ENCODE measurements around the gene CRPPA.

Gene CRPPA

GRCh38 chr7:16436306-16436705 is 15.0 kb upstream of the CRPPA start:
- no peak overlapping the region for H3K4me3 ChIP-seq
- H3K36me3 ChIP-seq (replicated peaks) = no peaks in the 10 kb centered on the region
- H3K4me1 ChIP-seq = peaks cover 9% of the 10 kb centered on the region
- in situ Hi-C loops (cut with MboI; ENCODE audit: low sequenced_read_pairs) = loop anchor here (25.0 kb wide), 1 partner anchor 126 kb away; no protein-coding TSS in a partner anchor
- DNase-seq (ENCODE audit: low spot score in 2 of 2) = no peak
- no peaks in the 10 kb centered on the region for H3K27me3 ChIP-seq (ENCODE audit: low read depth)
- no peaks in the 10 kb centered on the region for H3K9me3 ChIP-seq

GRCh38 chr7:16433568-16434122 is 12.3 kb upstream of the CRPPA start:
- Histone ChIP-seq H3K27me3 (ENCODE audit: low read depth) (no peaks in the 10 kb centered on the region), H3K36me3 (replicated peaks) (no peaks in the 10 kb centered on the region), H3K4me3 (no peak overlapping the region), H3K4me1 (peaks cover 9% of the 10 kb centered on the region), H3K9me3 (no peaks in the 10 kb centered on the region)
- in situ Hi-C loops (cut with MboI; ENCODE audit: low sequenced_read_pairs) = loop anchor here (25.0 kb wide), 1 partner anchor 129 kb away; no protein-coding TSS in a partner anchor
- DNase-seq (ENCODE audit: low spot score in 2 of 2) = no peak

GRCh38 chr7:16432425-16432731 is 11.0 kb upstream of the CRPPA start:
- in situ Hi-C loops (cut with MboI; ENCODE audit: low sequenced_read_pairs) = loop anchor here (25.0 kb wide), 1 partner anchor 130 kb away; no protein-coding TSS in a partner anchor

GRCh38 chr7:16431646-16432424 is 10.5 kb upstream of the CRPPA start:
- no peaks in the 10 kb centered on the region for H3K9me3 ChIP-seq
- no peaks in the 10 kb centered on the region for H3K27me3 ChIP-seq (ENCODE audit: low read depth)
- in situ Hi-C loops (cut with MboI; ENCODE audit: low sequenced_read_pairs) = loop anchor here (25.0 kb wide), 1 partner anchor 130 kb away; no protein-coding TSS in a partner anchor
- H3K36me3 ChIP-seq (replicated peaks) = no peaks in the 10 kb centered on the region
- no peak overlapping the region for H3K4me3 ChIP-seq
- H3K4me1 ChIP-seq = peaks cover 9% of the 10 kb centered on the region
- peak; percentile 52 to 62 for DNase-seq (ENCODE audit: low spot score in 2 of 2)

More at GRCh38 chr7:16432425-16432731, 11.0 kb upstream of the CRPPA start:
- DNase-seq (ENCODE audit: low spot score in 2 of 2) = no peak
- Histone ChIP-seq H3K4me3 (no peak overlapping the region), H3K9me3 (no peaks in the 10 kb centered on the region), H3K27me3 (ENCODE audit: low read depth) (no peaks in the 10 kb centered on the region), H3K4me1 (peaks cover 9% of the 10 kb centered on the region), H3K36me3 (replicated peaks) (no peaks in the 10 kb centered on the region)

- Histone ChIP-seq H3K4me3 (no peak overlapping the region), H3K4me1 (peaks cover 9% of the 10 kb centered on the region), H3K9me3 (no peaks in the 10 kb centered on the region), H3K36me3 (replicated peaks) (no peaks in the 10 kb centered on the region), H3K27me3 (ENCODE audit: low read depth) (no peaks in the 10 kb centered on the region)
- in situ Hi-C loops (cut with MboI; ENCODE audit: low sequenced_read_pairs) = loop anchor here (25.0 kb wide), 1 partner anchor 132 kb away; no protein-coding TSS in a partner anchor
- no peak for DNase-seq (ENCODE audit: low spot score in 2 of 2)
Measured at GRCh38 chr7:16430133-16430532, 8.8 kb upstream of the CRPPA start.

- in situ Hi-C loops (cut with MboI; ENCODE audit: low sequenced_read_pairs) = loop anchor here (25.0 kb wide), 1 partner anchor 134 kb away; no protein-coding TSS in a partner anchor
- no peak for DNase-seq (ENCODE audit: low spot score in 2 of 2)
- Histone ChIP-seq H3K9me3 (no peaks in the 10 kb centered on the region), H3K27me3 (ENCODE audit: low read depth) (no peaks in the 10 kb centered on the region), H3K4me1 (peaks cover 9% of the 10 kb centered on the region), H3K4me3 (no peak overlapping the region), H3K36me3 (replicated peaks) (no peaks in the 10 kb centered on the region)
Measured at GRCh38 chr7:16428672-16429071, 7.3 kb upstream of the CRPPA start.

GRCh38 chr7:16428182-16428581 is 6.8 kb upstream of the CRPPA start:
- in situ Hi-C loops (cut with MboI; ENCODE audit: low sequenced_read_pairs) = loop anchor here (25.0 kb wide), 1 partner anchor 134 kb away; no protein-coding TSS in a partner anchor
- Histone ChIP-seq H3K4me1 (peaks cover 9% of the 10 kb centered on the region), H3K4me3 (no peak overlapping the region), H3K36me3 (replicated peaks) (no peaks in the 10 kb centered on the region), H3K27me3 (ENCODE audit: low read depth) (no peaks in the 10 kb centered on the region), H3K9me3 (no peaks in the 10 kb centered on the region)
- DNase-seq (ENCODE audit: low spot score in 2 of 2) = no peak

- no peaks in the 10 kb centered on the region; the same call in 1 of the 2 replicates for H3K9me3 ChIP-seq
- in situ Hi-C loops (cut with MboI; ENCODE audit: low sequenced_read_pairs) = no loop called here
- no peaks in the 10 kb centered on the region for H3K27me3 ChIP-seq (ENCODE audit: low read depth)
- peaks cover 21% of the 10 kb centered on the region for H3K4me1 ChIP-seq
- no peak overlapping the region for H3K4me3 ChIP-seq
- no peaks in the 10 kb centered on the region for H3K36me3 ChIP-seq (replicated peaks)
- DNase-seq (ENCODE audit: low spot score in 2 of 2) = no peak
Measured at GRCh38 chr7:16423761-16424160, 2.4 kb upstream of the CRPPA start.

- no peaks in the 10 kb centered on the region for H3K36me3 ChIP-seq (replicated peaks)
- H3K27me3 ChIP-seq (ENCODE audit: low read depth) = no peaks in the 10 kb centered on the region
- no peak overlapping the region for H3K4me3 ChIP-seq
- H3K4me1 ChIP-seq = peaks cover 21% of the 10 kb centered on the region
- H3K9me3 ChIP-seq = no peaks in the 10 kb centered on the region; the same call in 1 of the 2 replicates
- DNase-seq (ENCODE audit: low spot score in 2 of 2) = no peak
- in situ Hi-C loops (cut with MboI; ENCODE audit: low sequenced_read_pairs) = no loop called here
Measured at GRCh38 chr7:16422917-16423316, 1.6 kb upstream of the CRPPA start.

GRCh38 chr7:16422103-16422435 is 731 bp upstream of the CRPPA start:
- Histone ChIP-seq H3K27me3 (ENCODE audit: low read depth) (no peaks in the 10 kb centered on the region), H3K9me3 (no peaks in the 10 kb centered on the region; the same call in 1 of the 2 replicates), H3K4me3 (no peak overlapping the region), H3K36me3 (replicated peaks) (no peaks in the 10 kb centered on the region), H3K4me1 (peaks cover 21% of the 10 kb centered on the region)
- no peak for DNase-seq (ENCODE audit: low spot score in 2 of 2)
- in situ Hi-C loops (cut with MboI; ENCODE audit: low sequenced_read_pairs) = no loop called here

- H3K4me3 ChIP-seq = peak overlapping the region; percentile 36
- H3K27me3 ChIP-seq (ENCODE audit: low read depth) = no peaks in the 10 kb centered on the region
- in situ Hi-C loops (cut with MboI; ENCODE audit: low sequenced_read_pairs) = no loop called here
- H3K9me3 ChIP-seq = no peaks in the 10 kb centered on the region; the same call in 1 of the 2 replicates
- DNase-seq (ENCODE audit: low spot score in 2 of 2) = peak; percentile 84 to 87
- peaks cover 21% of the 10 kb centered on the region for H3K4me1 ChIP-seq
- H3K36me3 ChIP-seq (replicated peaks) = no peaks in the 10 kb centered on the region
Measured at GRCh38 chr7:16420649-16421332, 547 bp downstream of the CRPPA start.

GRCh38 chr7:16420329-16420648 is 1.0 kb downstream of the CRPPA start:
- in situ Hi-C loops (cut with MboI; ENCODE audit: low sequenced_read_pairs) = no loop called here
- H3K36me3 ChIP-seq (replicated peaks) = no peaks in the 10 kb centered on the region
- H3K9me3 ChIP-seq = no peaks in the 10 kb centered on the region; the same call in 1 of the 2 replicates
- no peaks in the 10 kb centered on the region for H3K27me3 ChIP-seq (ENCODE audit: low read depth)
- peak overlapping the region; percentile 36 for H3K4me3 ChIP-seq
- DNase-seq (ENCODE audit: low spot score in 2 of 2) = no peak
- peaks cover 21% of the 10 kb centered on the region for H3K4me1 ChIP-seq

- in situ Hi-C loops (cut with MboI; ENCODE audit: low sequenced_read_pairs) = no loop called here
- no peak for DNase-seq (ENCODE audit: low spot score in 2 of 2)
- Histone ChIP-seq H3K4me1 (peaks cover 21% of the 10 kb centered on the region), H3K4me3 (no peak overlapping the region), H3K27me3 (ENCODE audit: low read depth) (no peaks in the 10 kb centered on the region), H3K36me3 (replicated peaks) (no peaks in the 10 kb centered on the region), H3K9me3 (no peaks in the 10 kb centered on the region; the same call in 1 of the 2 replicates)
Measured at GRCh38 chr7:16419859-16420258, 1.5 kb downstream of the CRPPA start.

GRCh38 chr7:16419126-16419525 is 2.2 kb downstream of the CRPPA start:
- no peaks in the 10 kb centered on the region for H3K36me3 ChIP-seq (replicated peaks)
- DNase-seq (ENCODE audit: low spot score in 2 of 2) = no peak
- peaks cover 21% of the 10 kb centered on the region for H3K4me1 ChIP-seq
- in situ Hi-C loops (cut with MboI; ENCODE audit: low sequenced_read_pairs) = no loop called here
- no peaks in the 10 kb centered on the region for H3K27me3 ChIP-seq (ENCODE audit: low read depth)
- no peaks in the 10 kb centered on the region; the same call in 1 of the 2 replicates for H3K9me3 ChIP-seq
- no peak overlapping the region for H3K4me3 ChIP-seq
